Bronchial epithelial cell (primary cell): ENCODE measurements around the gene EPM2AIP1. TPM values are rescaled to one million over a fixed set of nuclear protein-coding genes. Genes with fewer than 3 reads are reported as not detected.

ENCODE experiments used
- DNase-seq: peaks from one replicate; pipeline ENCODE4 v3.0.0-alpha.2; 2010; ENCODE audit warnings: low read depth
- FAIRE-seq: peaks from 2 replicates; lab custom pipeline; 2011; peaks lifted over from hg19 to GRCh38; lab: Jason Lieb, UNC
- H3K27me3 ChIP-seq: 2 replicates; pipeline ENCODE4 v1.5.1; 2011; ENCODE audit warnings: low read length; ENCODE audit not compliant: control insufficient read depth, insufficient read depth
- H3K36me3 ChIP-seq: 2 replicates; pipeline ENCODE4 v1.5.1; 2011; ENCODE audit warnings: low read length; ENCODE audit not compliant: control insufficient read depth, insufficient read depth
- H3K4me3 ChIP-seq: 2 replicates; pipeline ENCODE4 v1.5.1; 2011; ENCODE audit warnings: mild to moderate bottlenecking, low read depth, low read length, control low read depth
- CTCF ChIP-seq: IDR thresholded peaks from 2 replicates; pipeline ENCODE4 v1.5.1; 2011; ENCODE audit warnings: mild to moderate bottlenecking, moderate library complexity, low read length, control low read depth, inconsistent platforms; ENCODE audit not compliant: insufficient read depth, severe bottlenecking
- total RNA-seq: library from RNA; depleted of rRNA; stranded (reverse); fragments of >200 nt; gene quantifications from 2 replicates; pipeline ENCODE4 v1.2.1, GENCODE V29; 2014

The EPM2AIP1 gene
- total RNA-seq, 1 donor from 2014 or later: 6.1 TPM

- DNase-seq (no peak), FAIRE-seq (peak; percentile 50)
- Histone ChIP-seq H3K4me3 (no peak overlapping the region), H3K27me3 (no peaks in the 10 kb centered on the region), H3K36me3 (peaks cover 15% of the 10 kb centered on the region)
- TF ChIP-seq CTCF: no peak
Observed at GRCh38 chr3:37028329-37028728, 35.4 kb upstream of the EPM2AIP1 start.

- Histone ChIP-seq H3K4me3 (no peak overlapping the region), H3K36me3 (peaks cover 19% of the 10 kb centered on the region), H3K27me3 (no peaks in the 10 kb centered on the region)
- DNase-seq (peak; percentile 22), FAIRE-seq (no peak)
- TF ChIP-seq CTCF: no peak
Observed at GRCh38 chr3:37026851-37027250, 33.9 kb upstream of the EPM2AIP1 start.

- DNase-seq (no peak), FAIRE-seq (no peak)
- no peak for TF ChIP-seq CTCF
- no peak overlapping the region for H3K4me3 ChIP-seq
- peaks cover 21% of the 10 kb centered on the region for H3K36me3 ChIP-seq
- no peaks in the 10 kb centered on the region for H3K27me3 ChIP-seq
Observed at GRCh38 chr3:37025561-37026335, 32.8 kb upstream of the EPM2AIP1 start.

GRCh38 chr3:37024820-37025405 lies 32.0 kb upstream of the EPM2AIP1 start:
- no peaks in the 10 kb centered on the region for H3K27me3 ChIP-seq
- peaks cover 25% of the 10 kb centered on the region for H3K36me3 ChIP-seq
- no peak for DNase-seq
- no peak for TF ChIP-seq CTCF
- H3K4me3 ChIP-seq: no peak overlapping the region
- FAIRE-seq: no peak

GRCh38 chr3:37024092-37024491 lies 31.2 kb upstream of the EPM2AIP1 start:
- no peak for DNase-seq
- peak; percentile 12 for TF ChIP-seq CTCF
- H3K36me3 ChIP-seq: peaks cover 25% of the 10 kb centered on the region
- no peak for FAIRE-seq
- no peaks in the 10 kb centered on the region for H3K27me3 ChIP-seq
- no peak overlapping the region for H3K4me3 ChIP-seq
